ENCODE data around the gene NEK6.
"Not testable (repeated sequence)": the region's sequence is repeated elsewhere in the genome, so short reads cannot be mapped to it uniquely, and the experiment has no call there.

NEK6 gene

GRCh38 chr9:124251204-124251603 lies 6.5 kb upstream of the NEK6 start:
- H3K27me3 ChIP-seq (ENCODE audit: insufficient read depth, low read length, poor library complexity): no peaks in the 10 kb centered on the region
- no peaks in the 10 kb centered on the region for H3K36me3 ChIP-seq (ENCODE audit: insufficient read depth, low read length)
- ATAC-seq (ENCODE audit: insufficient read depth, low read depth): no peak
- H3K9me3 ChIP-seq (ENCODE audit: insufficient read depth, low read length, severe bottlenecking): no peaks in the 10 kb centered on the region
- H3K4me3 ChIP-seq (ENCODE audit: low read depth in 1 of 2, low read length in 2 of 2): no peak overlapping the region
- DNase-seq: no peak
- no peaks in the 10 kb centered on the region for H4K20me1 ChIP-seq (ENCODE audit: insufficient read depth, low read length)
- H3K27ac ChIP-seq (ENCODE audit: low read length): no peak overlapping the region
- H3K79me2 ChIP-seq (ENCODE audit: insufficient read depth, low read length): no peaks in the 10 kb centered on the region
- H3K4me2 ChIP-seq (ENCODE audit: insufficient read depth, low read length): no peak overlapping the region
- no peak overlapping the region for H3K9ac ChIP-seq (ENCODE audit: low read depth, low read length)
- TF ChIP-seq CTCF (IDR thresholded peaks at IDR 0.05; ENCODE audit: borderline replicate concordance, extremely low read depth, low read length, poor library complexity, severe bottlenecking) (no peak), EZH2 (IDR thresholded peaks at IDR 0.05; ENCODE audit: borderline replicate concordance, low read depth, low read length, severe bottlenecking) (no peak)
- no peaks in the 10 kb centered on the region for H3K4me1 ChIP-seq (ENCODE audit: insufficient read depth, low read length)
- H2AFZ ChIP-seq (ENCODE audit: low read depth, low read length): no peak overlapping the region

- no peak overlapping the region for H3K27ac ChIP-seq (ENCODE audit: low read length)
- no peaks in the 10 kb centered on the region for H3K27me3 ChIP-seq (ENCODE audit: insufficient read depth, low read length, poor library complexity)
- H3K79me2 ChIP-seq (ENCODE audit: insufficient read depth, low read length): no peaks in the 10 kb centered on the region
- no peak for DNase-seq
- no peak overlapping the region for H3K4me3 ChIP-seq (ENCODE audit: low read depth in 1 of 2, low read length in 2 of 2)
- no peaks in the 10 kb centered on the region for H4K20me1 ChIP-seq (ENCODE audit: insufficient read depth, low read length)
- no peaks in the 10 kb centered on the region for H3K36me3 ChIP-seq (ENCODE audit: insufficient read depth, low read length)
- no peaks in the 10 kb centered on the region for H3K4me1 ChIP-seq (ENCODE audit: insufficient read depth, low read length)
- no peak overlapping the region for H3K4me2 ChIP-seq (ENCODE audit: insufficient read depth, low read length)
- H3K9ac ChIP-seq (ENCODE audit: low read depth, low read length): no peak overlapping the region
- H3K9me3 ChIP-seq (ENCODE audit: insufficient read depth, low read length, severe bottlenecking): no peaks in the 10 kb centered on the region
- TF ChIP-seq EZH2 (IDR thresholded peaks at IDR 0.05; ENCODE audit: borderline replicate concordance, low read depth, low read length, severe bottlenecking) (no peak), CTCF (IDR thresholded peaks at IDR 0.05; ENCODE audit: borderline replicate concordance, extremely low read depth, low read length, poor library complexity, severe bottlenecking) (no peak)
- no peak for ATAC-seq (ENCODE audit: insufficient read depth, low read depth)
- no peak overlapping the region for H2AFZ ChIP-seq (ENCODE audit: low read depth, low read length)
Measured at GRCh38 chr9:124251605-124252378, 6.0 kb upstream of the NEK6 start.

- H3K9ac ChIP-seq (ENCODE audit: low read depth, low read length); ATAC-seq (ENCODE audit: insufficient read depth, low read depth); H3K9me3 ChIP-seq (ENCODE audit: insufficient read depth, low read length, severe bottlenecking); H3K4me2 ChIP-seq (ENCODE audit: insufficient read depth, low read length); H3K4me3 ChIP-seq (ENCODE audit: low read depth in 1 of 2, low read length in 2 of 2); H3K79me2 ChIP-seq (ENCODE audit: insufficient read depth, low read length); DNase-seq; H4K20me1 ChIP-seq (ENCODE audit: insufficient read depth, low read length); H3K27me3 ChIP-seq (ENCODE audit: insufficient read depth, low read length, poor library complexity); H3K4me1 ChIP-seq (ENCODE audit: insufficient read depth, low read length); H2AFZ ChIP-seq (ENCODE audit: low read depth, low read length); H3K36me3 ChIP-seq (ENCODE audit: insufficient read depth, low read length); H3K27ac ChIP-seq (ENCODE audit: low read length): not testable (repeated sequence)
Measured at GRCh38 chr9:124252878-124253277, 4.9 kb upstream of the NEK6 start.

GRCh38 chr9:124254261-124254682 lies 3.5 kb upstream of the NEK6 start:
- ATAC-seq (ENCODE audit: insufficient read depth, low read depth) (no peak), DNase-seq (no peak)
- Histone ChIP-seq H3K27me3 (ENCODE audit: insufficient read depth, low read length, poor library complexity) (no peaks in the 10 kb centered on the region), H3K79me2 (ENCODE audit: insufficient read depth, low read length) (no peaks in the 10 kb centered on the region), H3K9me3 (ENCODE audit: insufficient read depth, low read length, severe bottlenecking) (no peaks in the 10 kb centered on the region), H3K36me3 (ENCODE audit: insufficient read depth, low read length) (no peaks in the 10 kb centered on the region), H3K4me2 (ENCODE audit: insufficient read depth, low read length) (no peak overlapping the region), H3K27ac (ENCODE audit: low read length) (no peak overlapping the region), H3K4me1 (ENCODE audit: insufficient read depth, low read length) (no peaks in the 10 kb centered on the region), H3K4me3 (ENCODE audit: low read depth in 1 of 2, low read length in 2 of 2) (no peak overlapping the region), H3K9ac (ENCODE audit: low read depth, low read length) (no peak overlapping the region), H4K20me1 (ENCODE audit: insufficient read depth, low read length) (no peaks in the 10 kb centered on the region), H2AFZ (ENCODE audit: low read depth, low read length) (no peak overlapping the region)
- TF ChIP-seq CTCF (IDR thresholded peaks at IDR 0.05; ENCODE audit: borderline replicate concordance, extremely low read depth, low read length, poor library complexity, severe bottlenecking) (no peak), EZH2 (IDR thresholded peaks at IDR 0.05; ENCODE audit: borderline replicate concordance, low read depth, low read length, severe bottlenecking) (no peak)
